Measurements from ENCODE around the gene SREK1IP1.
"Not testable (repeated sequence)": the region's sequence is repeated elsewhere in the genome, so short reads cannot be mapped to it uniquely, and the experiment has no call there.

The SREK1IP1 gene

GRCh38 chr5:64763948-64764503, 4.5 kb downstream of the SREK1IP1 start:
- no peak for DNase-seq

DNA sequence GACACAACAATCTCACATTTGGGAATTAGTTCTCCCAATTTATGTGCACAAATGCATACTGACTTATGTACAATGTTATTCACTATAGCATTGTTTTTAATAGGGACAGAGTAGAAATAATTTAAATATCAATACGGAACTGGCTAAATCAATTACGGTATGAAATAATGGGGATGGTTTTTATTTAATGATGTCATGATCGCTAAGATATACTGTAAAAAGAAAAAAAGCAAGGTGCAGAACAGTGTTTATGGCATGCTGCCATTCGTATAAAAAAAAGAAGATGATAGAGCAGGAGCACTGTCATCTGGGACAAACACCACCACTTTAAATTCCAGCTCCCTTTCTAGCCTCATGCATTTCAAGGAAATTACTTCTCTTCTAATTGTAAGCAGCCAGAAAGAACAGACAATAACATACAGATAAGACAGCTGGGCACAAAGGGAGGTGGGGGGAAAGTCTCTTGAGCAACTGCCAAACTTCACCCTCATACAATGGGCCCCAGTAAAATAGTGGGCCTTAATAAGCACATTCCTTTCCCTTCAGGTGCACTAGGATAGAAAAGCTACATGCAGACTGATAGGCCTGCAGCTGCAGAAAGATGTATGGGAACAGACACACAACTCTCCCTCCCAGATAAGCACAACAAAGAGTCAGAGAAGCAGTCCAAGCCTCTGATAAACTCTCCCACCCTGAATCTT, 8.4 kb downstream of the SREK1IP1 start:
- no peak for DNase-seq

DNA sequence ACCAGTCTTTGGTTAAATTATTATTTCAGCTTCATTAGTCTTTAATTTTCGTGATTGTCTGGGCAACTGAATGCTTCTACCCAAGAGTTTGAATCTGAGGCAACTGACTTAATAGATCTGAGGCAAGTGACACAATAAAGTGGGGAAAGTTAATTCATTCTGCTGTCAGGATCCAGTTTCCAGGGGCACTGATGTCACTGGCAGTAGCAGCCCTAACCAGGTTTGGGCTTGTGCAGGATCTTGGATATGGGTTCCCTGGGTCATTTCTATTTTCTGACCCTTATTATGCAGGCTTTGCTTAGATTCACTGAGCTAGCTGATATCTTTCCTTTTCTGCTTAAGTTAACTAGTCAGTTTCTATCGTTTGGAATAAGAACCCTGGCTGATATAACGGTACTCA, 9.6 kb downstream of the SREK1IP1 start:
- no peak for DNase-seq

DNA sequence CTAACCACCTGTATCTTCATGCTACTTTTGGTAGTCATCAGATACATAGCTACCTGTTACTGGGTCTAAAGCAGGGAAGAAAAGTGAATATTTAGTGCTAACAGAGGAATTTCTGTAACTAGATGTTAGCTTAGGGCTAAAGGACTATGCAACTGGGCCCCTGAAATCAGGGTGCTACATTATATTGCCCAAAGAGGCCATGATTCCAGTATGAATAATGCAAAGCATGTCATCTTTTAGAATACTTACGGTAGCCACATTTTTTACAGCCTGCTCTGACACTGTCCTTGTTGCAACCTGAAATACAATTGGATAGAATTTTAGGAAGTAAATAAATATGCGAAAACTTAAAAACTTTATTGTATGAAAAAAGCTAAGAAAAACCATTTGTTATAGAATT, 14.4 kb downstream of the SREK1IP1 start:
- no peak for DNase-seq

DNA sequence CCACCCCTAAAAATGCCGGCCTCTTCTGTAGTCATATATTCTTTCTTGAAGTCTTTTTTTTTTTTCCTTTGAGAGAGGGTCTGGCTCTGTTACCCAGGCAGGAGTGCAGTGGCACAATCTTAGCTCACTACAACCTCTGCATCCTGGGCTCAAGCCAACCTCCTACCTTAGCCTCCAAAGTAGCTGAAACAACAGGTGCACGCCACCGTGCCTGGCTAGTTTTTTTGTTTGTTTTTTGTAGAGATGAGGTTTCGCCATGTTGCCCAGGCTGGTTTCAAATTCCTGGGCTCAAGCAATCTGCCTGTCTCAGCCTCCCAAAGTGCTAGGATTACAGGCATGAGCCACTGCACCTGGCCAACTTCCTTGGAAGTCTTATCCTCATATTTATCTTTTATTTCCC, 19.1 kb downstream of the SREK1IP1 start:
- DNase-seq, result no peak

DNA sequence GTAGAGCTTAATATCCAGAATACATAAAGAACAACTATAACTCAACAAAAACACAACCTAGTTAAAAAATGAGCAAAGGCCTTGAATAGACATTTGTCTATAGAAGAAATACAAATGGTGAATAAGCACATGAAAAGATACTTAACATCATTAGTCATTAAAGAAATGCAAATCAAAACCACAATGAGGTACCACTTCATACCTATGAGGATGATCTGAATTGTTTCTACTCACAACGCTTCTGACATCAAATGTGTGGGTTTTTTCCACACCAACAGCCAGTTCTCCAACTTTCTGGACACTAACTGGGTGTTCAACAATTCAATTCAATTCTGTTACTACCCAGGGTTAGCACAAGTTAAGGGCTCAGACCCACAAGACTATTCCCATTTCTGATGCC, 22.0 kb downstream of the SREK1IP1 start:
- DNase-seq, result no peak

DNA sequence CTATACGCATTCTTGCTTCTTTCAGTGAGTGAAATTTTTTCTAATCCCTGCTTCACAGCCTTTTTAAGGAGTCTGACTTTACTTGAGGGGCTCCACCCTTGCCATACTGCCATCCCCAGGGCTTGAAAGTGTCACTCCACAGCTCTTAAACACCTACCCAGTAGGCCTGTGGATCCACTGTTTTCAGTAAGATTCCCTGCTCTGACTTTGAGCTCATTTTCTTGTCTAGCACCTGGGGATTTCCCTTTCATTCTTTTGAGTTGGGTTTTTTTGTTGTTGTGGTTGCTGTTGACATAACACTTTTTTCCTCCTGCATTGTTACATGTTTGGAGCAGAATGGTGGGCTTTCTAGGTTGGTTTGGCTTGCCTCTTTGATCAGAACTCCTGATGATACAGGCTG, 23.6 kb downstream of the SREK1IP1 start:
- DNase-seq, result no peak

DNA sequence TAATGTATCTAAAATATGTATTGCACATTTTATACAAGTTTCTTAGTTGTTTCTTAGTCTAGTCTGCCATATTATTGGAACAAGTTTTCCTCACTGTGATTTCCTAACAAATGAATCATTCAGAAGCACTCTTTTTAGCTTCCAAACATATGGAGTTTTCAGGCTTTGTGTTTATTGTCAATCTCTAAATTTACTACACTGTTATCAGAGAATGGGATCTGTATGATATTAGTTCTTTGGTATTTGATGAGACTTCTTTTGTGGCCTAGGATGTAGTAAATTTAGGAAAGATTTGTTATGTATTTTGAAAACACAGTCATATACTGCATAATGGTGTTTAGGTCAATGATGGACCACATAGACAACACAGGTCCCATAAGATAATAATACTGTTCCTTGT, 25.7 kb downstream of the SREK1IP1 start:
- DNase-seq, result no peak

GRCh38 chr5:64742411-64742810, 26.1 kb downstream of the SREK1IP1 start:
- no peak for DNase-seq

DNA sequence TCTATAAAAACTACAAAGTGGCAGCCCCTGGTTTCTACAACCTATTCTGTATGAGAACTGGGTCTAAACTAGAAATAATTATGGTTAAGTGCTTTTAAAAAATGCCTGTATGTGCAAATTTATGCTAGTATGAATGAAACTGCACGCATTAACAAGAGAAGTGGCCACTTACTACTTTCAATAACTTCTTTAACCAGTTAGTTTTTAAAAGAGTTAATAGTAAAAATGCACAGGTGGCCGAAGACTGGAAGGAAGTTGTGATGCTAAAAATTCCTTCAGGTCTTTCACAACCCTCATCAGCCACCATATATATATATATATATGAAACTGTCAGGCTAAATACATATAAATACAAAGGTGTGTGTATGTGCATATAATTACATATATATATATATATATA, 41.3 kb downstream of the SREK1IP1 start:
- DNase-seq, result no peak

DNA sequence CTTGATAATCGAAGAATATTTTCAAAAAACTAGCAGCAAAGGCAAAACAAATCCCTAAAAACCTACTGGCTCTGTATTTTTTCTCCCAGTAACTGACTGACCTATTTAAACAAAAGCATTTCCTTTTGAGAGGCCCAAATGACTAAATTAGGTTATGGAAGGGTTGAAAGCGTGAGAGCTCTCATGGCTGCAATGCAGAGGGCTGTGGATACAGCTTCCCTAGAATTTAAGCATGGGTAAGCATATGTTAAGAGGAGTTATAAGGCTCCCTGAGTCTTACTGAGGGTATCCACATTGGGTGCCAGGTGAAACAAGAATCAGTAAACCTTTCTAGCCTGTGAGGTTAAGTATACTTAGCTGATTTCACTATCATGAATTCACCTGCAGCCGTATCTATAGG, 45.9 kb downstream of the SREK1IP1 start:
- no peak for DNase-seq

DNA sequence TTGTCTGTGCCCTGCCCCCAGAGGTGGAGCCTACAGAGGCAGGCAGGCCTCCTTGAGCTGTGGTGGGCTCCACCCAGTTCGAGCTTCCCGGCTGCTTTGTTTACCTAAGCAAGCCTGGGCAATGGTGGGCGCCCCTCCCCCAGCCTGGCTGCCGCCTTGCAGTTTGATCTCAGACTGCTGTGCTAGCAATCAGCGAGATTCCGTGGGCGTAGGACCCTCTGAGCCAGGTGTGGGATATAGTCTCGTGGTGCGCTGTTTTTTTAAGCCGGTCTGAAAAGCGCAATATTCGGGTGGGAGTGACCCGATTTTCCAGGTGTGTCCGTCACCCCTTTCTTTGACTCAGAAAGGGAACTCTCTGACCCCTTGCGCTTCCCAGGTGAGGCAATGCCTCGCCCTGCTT, 54.0 kb downstream of the SREK1IP1 start:
- not testable (repeated sequence) for DNase-seq

DNA sequence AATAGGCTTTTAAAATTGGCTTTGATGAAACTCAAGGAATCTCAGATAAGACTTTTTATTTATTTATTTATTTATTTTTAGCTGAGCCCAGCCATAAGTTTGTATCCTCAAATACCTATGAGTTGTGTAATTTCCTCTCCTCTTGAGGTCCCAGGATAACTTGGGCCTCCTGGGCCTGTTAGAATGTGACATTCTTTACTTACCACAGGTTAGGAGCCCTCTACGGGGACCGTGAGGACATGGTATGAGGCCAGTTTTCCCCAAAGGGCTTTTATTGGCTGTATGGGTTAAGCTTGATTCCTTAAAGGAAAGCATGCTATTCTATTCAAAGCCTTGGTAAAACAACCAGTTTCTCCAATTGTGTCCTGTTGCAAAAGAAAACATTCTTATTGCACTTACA, 61.3 kb downstream of the SREK1IP1 start:
- DNase-seq, result no peak

- DNase-seq, result not testable (repeated sequence)
Observed at GRCh38 chr5:64706074-64706473, 62.4 kb downstream of the SREK1IP1 start.

DNA sequence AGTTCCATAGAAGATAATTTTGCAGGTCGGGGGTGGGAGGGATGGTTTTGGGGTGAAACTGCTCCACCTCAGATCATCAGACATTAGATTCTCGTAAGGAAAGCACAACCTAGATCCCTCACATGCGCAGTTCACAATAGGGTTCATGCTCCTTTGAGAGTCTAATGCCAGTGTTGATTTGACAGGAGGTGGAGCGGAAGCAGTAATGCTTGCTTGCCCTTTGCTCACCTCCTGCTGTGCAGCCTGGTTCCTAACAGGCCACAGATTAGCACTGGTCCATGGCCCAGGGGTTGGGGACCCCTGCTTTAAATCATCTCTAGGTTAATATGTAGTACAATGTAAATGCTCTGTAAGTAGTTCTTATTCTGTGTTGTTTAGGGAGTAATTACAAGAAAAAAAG, 67.7 kb downstream of the SREK1IP1 start:
- no peak for DNase-seq

DNA sequence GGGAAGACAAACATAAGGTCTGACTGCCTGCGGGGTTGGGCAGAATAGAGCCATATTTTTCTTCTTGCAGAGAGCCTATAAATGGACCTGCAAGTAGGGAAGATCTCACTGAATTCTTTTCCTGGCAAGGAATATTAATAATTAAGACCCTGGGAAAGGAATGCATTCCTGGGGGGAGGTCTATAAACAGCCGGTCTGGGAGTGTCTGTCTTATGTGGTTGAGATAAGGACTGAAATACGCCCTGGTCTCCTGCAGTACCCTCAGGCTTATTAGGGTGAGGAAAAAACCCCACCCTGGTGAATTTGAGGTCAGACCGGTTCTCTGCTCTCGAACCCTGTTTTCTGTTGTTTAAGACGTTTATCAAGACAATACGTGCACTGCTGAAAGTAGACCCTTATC, 72.1 kb downstream of the SREK1IP1 start:
- DNase-seq, result not testable (repeated sequence)

DNA sequence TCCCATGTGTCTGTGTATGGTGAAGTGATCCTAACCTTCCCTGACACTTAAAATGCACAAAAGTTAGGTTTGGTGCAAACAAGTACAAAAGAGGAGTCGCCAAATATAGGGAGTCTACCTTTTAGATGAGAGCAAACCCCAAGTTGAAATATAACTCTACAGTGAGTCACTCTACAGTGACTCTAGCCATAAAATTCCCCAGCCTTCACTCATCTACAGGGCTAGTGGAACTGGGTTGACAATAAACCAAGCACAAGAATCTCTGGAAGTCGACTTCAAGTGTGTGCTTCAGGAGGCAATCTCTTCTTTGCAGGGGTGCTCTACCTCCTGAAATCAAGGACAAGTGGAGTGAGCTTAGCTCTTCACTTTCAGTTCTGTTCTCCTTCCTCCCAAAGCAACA, 74.9 kb downstream of the SREK1IP1 start:
- no peak for DNase-seq

DNA sequence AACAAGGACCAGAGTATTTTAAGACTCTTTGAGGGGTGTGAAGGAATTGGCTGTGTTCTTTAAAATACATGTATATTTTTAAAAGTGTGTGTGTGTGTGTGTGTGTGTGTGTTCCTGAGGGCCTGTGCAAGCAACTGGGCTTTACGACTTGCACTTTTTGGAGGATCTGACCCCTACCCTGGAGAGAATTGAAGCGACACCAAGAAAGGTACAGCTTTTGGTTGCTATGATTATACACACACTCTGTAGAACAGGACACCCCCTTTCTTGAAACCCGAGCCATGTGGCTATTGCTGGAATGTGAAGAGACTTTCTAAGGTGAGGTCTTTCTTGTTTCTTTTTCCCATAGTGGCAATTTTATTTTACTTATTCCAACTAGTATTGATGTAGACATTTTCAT, 77.2 kb downstream of the SREK1IP1 start:
- DNase-seq, result no peak

DNA sequence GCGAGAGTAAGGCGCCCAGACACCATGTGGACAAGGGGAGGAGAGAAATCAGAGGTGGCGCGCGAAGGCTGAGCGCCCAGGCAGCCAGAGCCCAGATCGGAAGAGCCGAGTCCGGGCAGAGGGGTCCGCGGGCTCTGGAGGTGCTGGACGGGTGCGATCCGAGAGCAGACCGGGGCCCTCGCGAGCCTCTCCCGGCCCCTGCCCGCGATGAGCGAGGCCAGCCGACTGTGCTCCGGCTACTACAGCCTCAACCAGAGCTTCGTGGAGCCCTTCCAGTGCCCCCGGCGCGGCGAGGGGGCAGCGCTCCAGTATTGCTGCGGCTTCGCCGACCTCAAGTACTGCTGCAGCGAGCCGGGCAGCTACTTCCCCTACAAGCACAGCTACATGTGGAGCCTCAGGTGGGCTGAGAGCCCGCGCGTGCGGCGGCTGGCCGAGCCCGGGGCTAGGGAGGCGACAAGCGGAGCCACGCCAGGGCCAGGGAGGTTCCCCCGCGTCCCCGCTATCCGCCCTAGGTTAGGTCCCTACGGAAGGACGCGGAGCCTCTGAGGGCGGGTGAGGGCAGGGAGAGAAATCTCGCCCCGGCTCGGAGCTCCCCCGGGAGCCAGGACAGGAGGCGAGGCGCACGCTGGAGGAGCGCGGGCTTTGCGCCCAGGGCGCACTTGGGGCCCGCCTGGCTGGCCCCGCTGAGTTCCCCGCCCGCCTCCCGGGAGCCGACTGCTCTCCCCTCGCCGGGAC, 77.9 kb downstream of the SREK1IP1 start, which contains the start of gene SHISAL2B:
TSS of gene SHISAL2B (plus strand) at position 87 of the 735 bp plus-strand sequence. CDS start at position 208, 121 bp downstream.
- DNase-seq, result no peak

DNA sequence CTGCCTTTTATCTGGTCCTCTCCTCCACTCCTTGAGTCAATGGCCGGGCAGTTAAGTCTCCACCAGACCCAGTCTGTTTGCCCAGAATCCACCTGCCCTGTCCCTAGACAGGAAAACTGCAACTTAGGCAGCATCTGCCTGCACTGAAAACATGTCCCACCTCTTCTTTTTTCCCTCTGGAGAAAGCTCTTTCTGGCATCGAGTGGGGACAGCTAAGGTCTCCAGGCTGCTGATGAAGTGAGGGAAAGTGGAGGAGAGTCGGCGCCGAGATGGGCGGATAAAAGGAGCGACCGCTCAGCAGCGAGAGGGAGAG, 78.4 kb downstream of the SREK1IP1 start:
- no peak for DNase-seq

- no peak for DNase-seq
Observed at GRCh38 chr5:64688965-64689364, 79.5 kb downstream of the SREK1IP1 start.

DNA sequence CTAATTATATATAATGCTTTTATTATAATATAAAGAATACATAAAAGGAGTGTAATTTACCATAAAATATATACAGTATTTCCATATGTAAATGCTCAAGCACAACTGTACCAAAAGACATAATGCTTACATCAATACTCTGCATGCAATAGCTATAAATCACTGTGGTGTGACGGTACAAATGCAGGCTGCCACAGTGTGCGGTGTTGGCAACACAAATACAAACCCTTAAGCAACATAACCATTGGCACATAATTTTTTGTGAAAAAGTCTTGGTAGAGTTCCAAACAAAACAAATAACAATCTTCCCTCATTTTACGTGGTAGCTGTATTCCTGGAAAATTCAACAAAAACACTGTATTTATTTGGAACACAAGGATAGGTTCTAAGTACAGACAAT, 80.1 kb downstream of the SREK1IP1 start:
- no peak for DNase-seq

GRCh38 chr5:64685866-64686265, 82.6 kb downstream of the SREK1IP1 start:
- no peak for DNase-seq

- no peak for DNase-seq
Observed at GRCh38 chr5:64682608-64683007, 85.9 kb downstream of the SREK1IP1 start.

- no peak for DNase-seq
Observed at GRCh38 chr5:64680289-64680688, 88.2 kb downstream of the SREK1IP1 start.

Measured in NCI-H446 treated with DMSO at 0.1 percent for 48 hours (cell line).